Peyer's patch (tissue), 4 donors: ENCODE data around the gene CDH2. TPM values are rescaled to one million over a fixed set of nuclear protein-coding genes. Genes with fewer than 3 reads are reported as not detected.

Experiments used
- DNase-seq, 3 donors: peaks; one replicate each; pipeline ENCODE4 v3.0.0-alpha.2; 2017 to 2019
- H3K27ac ChIP-seq, 4 donors: fragments of 200-600 bp; sonication (generic); one replicate each; pipeline ENCODE4 v1.5.1; 2016 to 2019
- H3K27me3 ChIP-seq, 2 donors: fragments of 200-600 bp; sonication (generic); one replicate each; pipeline ENCODE4 v1.5.1; 2019
- H3K36me3 ChIP-seq, 3 donors: fragments of 200-600 bp; sonication (generic); one replicate each; pipeline ENCODE4 v1.5.1; 2016 to 2019
- H3K4me1 ChIP-seq, 4 donors: fragments of 200-600 bp; sonication (generic); one replicate each; pipeline ENCODE4 v1.5.1; 2016 to 2019
- H3K4me3 ChIP-seq, 4 donors: fragments of 200-600 bp; sonication (generic); 1 replicate in 3 of 4; 2 replicates in 1 of 4; pipeline ENCODE4 v1.5.1; 2016 to 2019; ENCODE audit warnings: mild to moderate bottlenecking in 1 of 4
- H3K9me3 ChIP-seq, 4 donors: fragments of 200-600 bp; sonication (generic); one replicate each; pipeline ENCODE4 v1.5.1; 2016 to 2019; ENCODE audit warnings: mild to moderate bottlenecking in 1 of 4
- POLR2A ChIP-seq, 2 donors: fragments of 450-650 bp; IDR thresholded peaks; one replicate each; pipeline ENCODE4 v1.5.1; 2017; ENCODE audit warnings: antibody characterized with exemption in 2 of 2, mild to moderate bottlenecking in 2 of 2, moderate library complexity in 2 of 2
- total RNA-seq, 4 donors: library from RNA; depleted of rRNA; stranded (reverse); fragments of >200 nt; gene quantifications; one replicate each; pipeline ENCODE4 v1.1.0, GENCODE V29; 2016
- TF ChIP-seq, protein P1 (sequence below), 6 experiments: fragments of 450-650 bp in 4 of 6; fragments of 200-600 bp in 2 of 6; sonication (generic) in 1 of 6; IDR thresholded peaks; one replicate each; pipeline ENCODE4 v1.5.1; 2017 to 2019; ENCODE audit warnings: antibody characterized with exemption in 6 of 6, mild to moderate bottlenecking in 3 of 6, moderate library complexity in 1 of 6

Gene CDH2
- total RNA-seq, 4 donors from 2014 or later: 0.66 to 1.3 TPM; not detected in 2

DNA sequence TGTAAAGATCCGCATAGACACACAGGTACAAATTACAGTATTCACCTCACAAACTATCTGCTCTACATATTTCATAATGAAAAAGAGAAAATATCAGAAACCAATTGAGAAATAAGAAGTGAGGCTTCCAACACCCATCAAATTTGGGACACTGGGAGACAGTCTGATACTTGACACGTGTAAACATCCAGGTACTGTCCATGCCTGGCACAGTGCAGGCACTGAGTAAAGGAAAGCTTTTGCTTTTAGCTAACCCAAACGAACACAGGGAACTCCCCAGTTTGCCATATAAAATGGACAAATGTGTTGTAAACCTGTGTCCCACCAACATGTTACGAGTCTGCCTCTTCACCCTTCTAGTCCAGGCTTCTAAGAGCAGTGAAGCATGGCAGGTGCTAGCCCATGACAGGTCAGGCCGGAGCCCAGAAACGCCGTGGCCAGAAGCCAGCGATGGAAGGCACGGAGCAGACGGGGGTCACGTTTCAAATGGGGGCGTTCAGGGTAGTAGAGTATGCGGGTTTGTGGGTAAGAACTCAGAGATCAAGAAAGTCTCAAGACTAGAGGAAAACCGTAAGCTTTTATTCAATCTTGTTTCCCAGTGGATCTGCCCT lies 27.0 kb downstream of the CDH2 start:
- Histone ChIP-seq H3K27ac (no peak overlapping the region), H3K9me3 (no peaks in the 10 kb centered on the region), H3K27me3 (no peaks in the 10 kb centered on the region)

DNA sequence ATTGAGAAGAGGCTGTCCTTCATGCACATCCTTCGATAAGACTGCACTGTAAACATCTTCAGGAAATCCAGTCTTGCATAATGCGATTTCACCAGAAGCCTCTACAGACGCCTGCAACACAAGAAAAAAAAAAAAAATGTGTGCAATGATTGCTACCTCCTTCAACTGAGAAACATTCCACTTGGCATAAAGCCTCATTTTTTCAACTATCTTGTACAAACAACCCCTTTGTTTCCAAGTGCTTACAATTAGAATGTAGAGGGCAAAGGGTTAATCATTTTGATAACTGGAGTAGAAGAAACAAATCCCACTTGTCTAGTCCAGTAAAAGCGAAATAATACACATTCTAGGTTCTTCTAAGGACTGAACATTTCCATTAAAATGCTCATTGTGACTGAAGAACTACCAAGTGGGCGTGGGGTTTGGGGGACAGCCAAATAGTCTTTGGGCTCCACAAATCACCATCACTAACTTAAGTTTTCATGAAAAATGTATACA lies 29.2 kb downstream of the CDH2 start:
- no peak overlapping the region for H3K4me3 ChIP-seq
- H3K36me3 ChIP-seq: no peaks in the 10 kb centered on the region
- TF ChIP-seq, protein P1, sequence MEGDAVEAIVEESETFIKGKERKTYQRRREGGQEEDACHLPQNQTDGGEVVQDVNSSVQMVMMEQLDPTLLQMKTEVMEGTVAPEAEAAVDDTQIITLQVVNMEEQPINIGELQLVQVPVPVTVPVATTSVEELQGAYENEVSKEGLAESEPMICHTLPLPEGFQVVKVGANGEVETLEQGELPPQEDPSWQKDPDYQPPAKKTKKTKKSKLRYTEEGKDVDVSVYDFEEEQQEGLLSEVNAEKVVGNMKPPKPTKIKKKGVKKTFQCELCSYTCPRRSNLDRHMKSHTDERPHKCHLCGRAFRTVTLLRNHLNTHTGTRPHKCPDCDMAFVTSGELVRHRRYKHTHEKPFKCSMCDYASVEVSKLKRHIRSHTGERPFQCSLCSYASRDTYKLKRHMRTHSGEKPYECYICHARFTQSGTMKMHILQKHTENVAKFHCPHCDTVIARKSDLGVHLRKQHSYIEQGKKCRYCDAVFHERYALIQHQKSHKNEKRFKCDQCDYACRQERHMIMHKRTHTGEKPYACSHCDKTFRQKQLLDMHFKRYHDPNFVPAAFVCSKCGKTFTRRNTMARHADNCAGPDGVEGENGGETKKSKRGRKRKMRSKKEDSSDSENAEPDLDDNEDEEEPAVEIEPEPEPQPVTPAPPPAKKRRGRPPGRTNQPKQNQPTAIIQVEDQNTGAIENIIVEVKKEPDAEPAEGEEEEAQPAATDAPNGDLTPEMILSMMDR (IDR thresholded peaks at IDR 0.05): no peak
- no peak for TF ChIP-seq POLR2A (IDR thresholded peaks at IDR 0.05)
- H3K27me3 ChIP-seq: no peaks in the 10 kb centered on the region
- H3K9me3 ChIP-seq: no peaks in the 10 kb centered on the region
- no peak for DNase-seq
- H3K4me1 ChIP-seq: no peaks in the 10 kb centered on the region
- H3K27ac ChIP-seq: no peak overlapping the region

More for the DNA sequence above, 27.0 kb downstream of the CDH2 start:
- no peak for DNase-seq
- Histone ChIP-seq H3K4me3 (no peak overlapping the region), H3K4me1 (no peaks in the 10 kb centered on the region), H3K36me3 (no peaks in the 10 kb centered on the region)
- TF ChIP-seq, protein P1 (IDR thresholded peaks at IDR 0.05): no peak
- no peak for TF ChIP-seq POLR2A (IDR thresholded peaks at IDR 0.05)

- Histone ChIP-seq H3K27me3 (no peaks in the 10 kb centered on the region), H3K9me3 (no peaks in the 10 kb centered on the region), H3K36me3 (no peaks in the 10 kb centered on the region), H3K4me1 (no peaks in the 10 kb centered on the region), H3K4me3 (no peak overlapping the region), H3K27ac (no peak overlapping the region)
- TF ChIP-seq, protein P1 (IDR thresholded peaks at IDR 0.05): no peak
- no peak for TF ChIP-seq POLR2A (IDR thresholded peaks at IDR 0.05)
- no peak for DNase-seq
Measured at GRCh38 chr18:28143725-28144124, 33.2 kb downstream of the CDH2 start.

GRCh38 chr18:28138816-28139215 lies 38.1 kb downstream of the CDH2 start:
- H3K9me3 ChIP-seq: no peaks in the 10 kb centered on the region
- H3K36me3 ChIP-seq: no peaks in the 10 kb centered on the region
- no peak for TF ChIP-seq POLR2A (IDR thresholded peaks at IDR 0.05)
- TF ChIP-seq, protein P1 (IDR thresholded peaks at IDR 0.05): no peak
- no peaks in the 10 kb centered on the region for H3K4me1 ChIP-seq
- no peak overlapping the region for H3K27ac ChIP-seq
- no peak for DNase-seq
- H3K27me3 ChIP-seq: no peaks in the 10 kb centered on the region
- H3K4me3 ChIP-seq: no peak overlapping the region

- H3K27ac ChIP-seq: no peak overlapping the region
- no peak for DNase-seq
Measured at GRCh38 chr18:28136071-28136470, 40.9 kb downstream of the CDH2 start.

More at GRCh38 chr18:28136071-28136470, 40.9 kb downstream of the CDH2 start:
- no peak for TF ChIP-seq POLR2A (IDR thresholded peaks at IDR 0.05)
- TF ChIP-seq, protein P1 (IDR thresholded peaks at IDR 0.05): no peak
- H3K27me3 ChIP-seq: no peaks in the 10 kb centered on the region
- H3K36me3 ChIP-seq: no peaks in the 10 kb centered on the region
- no peak overlapping the region for H3K4me3 ChIP-seq
- H3K4me1 ChIP-seq: no peaks in the 10 kb centered on the region
- no peaks in the 10 kb centered on the region for H3K9me3 ChIP-seq
